GM23248 (cell line): ENCODE results near the gene MED12L. TPM values are rescaled to one million over a fixed set of nuclear protein-coding genes. Genes with fewer than 3 reads are reported as not detected.

Experiments used
- DNase-seq: peaks from one replicate; pipeline ENCODE4 v3.0.0-alpha.2; 2015
- H2AFZ ChIP-seq: fragments of 200-600 bp; sonication (generic); 2 replicates; pipeline ENCODE4 v1.6.1; 2016; ENCODE audit warnings: antibody characterized with exemption
- H3F3A ChIP-seq: fragments of 200-600 bp; sonication (generic); 2 replicates; pipeline ENCODE4 v1.6.1; 2016; ENCODE audit warnings: mild to moderate bottlenecking, antibody characterized with exemption, mixed run types; ENCODE audit not compliant: insufficient read depth
- H3K27ac ChIP-seq: fragments of 200-600 bp; sonication (generic); 2 replicates; pipeline ENCODE4 v1.5.1; 2016; ENCODE audit warnings: mild to moderate bottlenecking
- H3K27me3 ChIP-seq: fragments of 200-600 bp; sonication (generic); replicated peaks from 2 replicates; pipeline ENCODE4 v1.6.1; 2016; ENCODE audit warnings: mild to moderate bottlenecking; ENCODE audit not compliant: insufficient read depth
- H3K36me3 ChIP-seq: fragments of 200-600 bp; sonication (generic); 2 replicates; pipeline ENCODE4 v1.6.1; 2016; ENCODE audit warnings: low read depth, mild to moderate bottlenecking
- H3K4me1 ChIP-seq: fragments of 200-600 bp; sonication (generic); 2 replicates; pipeline ENCODE4 v1.6.1; 2016; ENCODE audit warnings: mild to moderate bottlenecking; ENCODE audit not compliant: insufficient read depth
- H3K4me2 ChIP-seq: fragments of 200-600 bp; sonication (generic); one replicate; pipeline ENCODE4 v1.6.1; 2016; ENCODE audit warnings: mild to moderate bottlenecking; ENCODE audit not compliant: unreplicated experiment
- H3K4me3 ChIP-seq: fragments of 200-600 bp; sonication (generic); 2 replicates; pipeline ENCODE4 v1.5.1; 2016; ENCODE audit warnings: mild to moderate bottlenecking
- H3K79me2 ChIP-seq: fragments of 200-600 bp; sonication (generic); 2 replicates; pipeline ENCODE4 v1.6.1; 2016; ENCODE audit warnings: mild to moderate bottlenecking; ENCODE audit not compliant: insufficient read depth
- H3K9ac ChIP-seq: fragments of 200-600 bp; sonication (generic); 2 replicates; pipeline ENCODE4 v1.6.1; 2016; ENCODE audit warnings: mild to moderate bottlenecking
- H3K9me2 ChIP-seq: fragments of 200-600 bp; sonication (generic); 2 replicates; pipeline ENCODE4 v1.6.1; 2016; ENCODE audit warnings: mixed run types, mild to moderate bottlenecking, moderate library complexity; ENCODE audit not compliant: insufficient read depth
- H3K9me3 ChIP-seq: fragments of 200-600 bp; sonication (generic); one replicate; pipeline ENCODE4 v1.6.1; 2017; ENCODE audit warnings: low read depth
- H4K20me1 ChIP-seq: fragments of 200-600 bp; sonication (generic); 2 replicates; pipeline ENCODE4 v1.6.0; 2016; ENCODE audit not compliant: insufficient read depth
- EZH2 ChIP-seq: fragments of 200-600 bp; sonication (generic); IDR thresholded peaks from 2 replicates; pipeline ENCODE4 v1.6.1; 2018; ENCODE audit warnings: antibody characterized with exemption, mild to moderate bottlenecking; ENCODE audit not compliant: insufficient read depth, poor library complexity, severe bottlenecking
- EZH2phosphoT487 ChIP-seq: fragments of 200-600 bp; sonication (generic); IDR thresholded peaks from 2 replicates; pipeline ENCODE4 v1.6.1; 2018; ENCODE audit warnings: antibody characterized with exemption, moderate library complexity, mild to moderate bottlenecking, low read depth; ENCODE audit not compliant: insufficient read depth
- WGBS, 2 experiments: methylation state at CpG; one replicate each; pipeline ENCODE4 v1.1.6; 2015 to 2017; ENCODE audit warnings: low lambda C conversion rate in 2 of 2, low coverage in 1 of 2; ENCODE audit errors: missing lambda C conversion rate in 2 of 2; 5-methylcytosine and 5-hydroxymethylcytosine counted together
- in situ Hi-C: fragments of 300-500 bp; cut with MboI; formaldehyde crosslinking; loops from 2 replicates; pipeline ENCODE4 v1.15.0; 2020
- polyA plus RNA-seq: library from polyadenylated mRNA; unstranded; fragments of >200 nt; fragmentation: Nextera tagmentation; extraction: Ambion mirVana; gene quantifications from 2 replicates; pipeline ENCODE4 v1.2.1, GENCODE V29; 2016
- total RNA-seq: library from RNA; depleted of rRNA; stranded (reverse); fragments of >200 nt; shearing (Covaris generic); gene quantifications from 2 replicates; pipeline ENCODE4 v1.2.3, GENCODE V29; 2014

The MED12L gene
- total and polyA plus RNA-seq, 2 experiments from 2014 or later: 0.13 to 0.32 TPM

- in situ Hi-C loops: loop anchor here (25.0 kb wide), 1 partner anchor 206 kb away; no protein-coding TSS in a partner anchor
- WGBS, 2 experiments: 94 to 97% methylated on average over 3 of the region's 3 CpGs
- Histone ChIP-seq H3K9ac (no peak overlapping the region), H4K20me1 (no peaks in the 10 kb centered on the region), H3K27me3 (no peaks in the 10 kb centered on the region), H3K4me3 (no peak overlapping the region), H3K27ac (no peak overlapping the region), H3K9me3 (no peaks in the 10 kb centered on the region), H3K4me2 (no peak overlapping the region), H3K9me2 (no peaks in the 10 kb centered on the region), H3K79me2 (no peaks in the 10 kb centered on the region), H3F3A (no peaks in the 10 kb centered on the region), H2AFZ (no peak overlapping the region), H3K4me1 (no peaks in the 10 kb centered on the region), H3K36me3 (no peaks in the 10 kb centered on the region)
- TF ChIP-seq EZH2 (no peak), EZH2phosphoT487 (no peak)
- DNase-seq: no peak
These were observed 370.6 kb downstream of the MED12L start for GRCh38 chr3:151456065-151456464.

- Histone ChIP-seq H3K27ac (no peak overlapping the region), H3K4me1 (no peaks in the 10 kb centered on the region), H3K9me3 (no peaks in the 10 kb centered on the region), H3K4me2 (no peak overlapping the region), H3K79me2 (no peaks in the 10 kb centered on the region), H3F3A (no peaks in the 10 kb centered on the region), H3K9me2 (no peaks in the 10 kb centered on the region), H3K27me3 (peaks cover 16% of the 10 kb centered on the region), H3K9ac (no peak overlapping the region), H4K20me1 (no peaks in the 10 kb centered on the region), H3K36me3 (no peaks in the 10 kb centered on the region), H3K4me3 (no peak overlapping the region), H2AFZ (no peak overlapping the region)
- no peak for DNase-seq
- in situ Hi-C loops: loop anchor here (25.0 kb wide), 1 partner anchor 203 kb away; no protein-coding TSS in a partner anchor
- TF ChIP-seq EZH2phosphoT487 (no peak), EZH2 (no peak)
- 16 to 30% methylated on average over 3 of the region's 3 CpGs for WGBS, 2 experiments
These were observed 373.9 kb downstream of the MED12L start for GRCh38 chr3:151459358-151459757.

DNA sequence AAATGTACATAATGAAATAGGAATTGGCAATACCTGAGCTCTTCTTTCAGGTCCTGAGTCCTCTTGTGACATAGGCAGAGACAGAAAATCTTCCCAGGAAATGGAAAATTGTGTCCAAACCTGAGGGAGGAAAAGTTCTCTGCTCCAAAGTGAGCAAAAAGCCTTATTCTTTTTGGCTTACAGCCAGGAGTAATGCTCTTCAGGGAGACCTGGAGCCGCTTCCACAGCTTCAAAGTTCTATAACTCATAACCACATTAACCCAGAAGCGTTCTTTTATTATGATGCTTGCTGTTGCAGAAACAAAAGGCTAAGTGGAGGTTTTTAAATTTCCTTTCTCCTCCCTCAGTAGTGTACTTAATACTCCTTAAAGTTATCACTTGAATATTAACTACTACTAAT lies 374.8 kb downstream of the MED12L start:
- 24 to 49% methylated on average over 2 of the region's 2 CpGs for WGBS, 2 experiments
- peak overlapping the region; percentile 87 for H3K4me2 ChIP-seq
- in situ Hi-C loops: loop anchor here (25.0 kb wide), 1 partner anchor 202 kb away; no protein-coding TSS in a partner anchor

GRCh38 chr3:151460774-151461450 lies 375.4 kb downstream of the MED12L start, which contains the start of gene IGSF10:
Gene IGSF10 (minus strand): TSS chr3:151461061. CDS start chr3:151458709, 2,352 bp downstream.
- H3K4me3 ChIP-seq: peak within 1 kb of the TSS; percentile 73
- no peak for TF ChIP-seq EZH2phosphoT487
- no peak for TF ChIP-seq EZH2
- H3F3A ChIP-seq: no peaks in the 10 kb centered on the region
- no peaks in the 10 kb centered on the region for H3K36me3 ChIP-seq
- H4K20me1 ChIP-seq: no peaks in the 10 kb centered on the region
- no peaks in the 10 kb centered on the region for H3K79me2 ChIP-seq
- no peaks in the 10 kb centered on the region for H3K4me1 ChIP-seq
- peak; percentile 32 for DNase-seq
- H3K9ac ChIP-seq: peak within 1 kb of the TSS; percentile 20; the same call in 1 of the 2 replicates
- no peaks in the 10 kb centered on the region for H3K9me3 ChIP-seq
- H3K9me2 ChIP-seq: no peaks in the 10 kb centered on the region
- peak within 1 kb of the TSS; percentile 87 for H3K4me2 ChIP-seq
- 6 to 7% methylated on average over 33 to 40 of the region's 40 CpGs for WGBS, 2 experiments
- in situ Hi-C loops: loop anchor here (25.0 kb wide), 1 partner anchor 201 kb away; no protein-coding TSS in a partner anchor
- H3K27me3 ChIP-seq: peaks cover 16% of the 10 kb centered on the region
- no peak within 1 kb of the TSS for H3K27ac ChIP-seq
- peak within 1 kb of the TSS; percentile 77 for H2AFZ ChIP-seq

More for the DNA sequence above, 374.8 kb downstream of the MED12L start:
- Histone ChIP-seq H3K4me1 (no peaks in the 10 kb centered on the region), H3K4me3 (peak overlapping the region; percentile 73), H2AFZ (peak overlapping the region; percentile 77), H3K27me3 (peaks cover 16% of the 10 kb centered on the region), H3F3A (no peaks in the 10 kb centered on the region), H3K36me3 (no peaks in the 10 kb centered on the region), H4K20me1 (no peaks in the 10 kb centered on the region), H3K9me2 (no peaks in the 10 kb centered on the region), H3K9ac (no peak overlapping the region), H3K79me2 (no peaks in the 10 kb centered on the region), H3K9me3 (no peaks in the 10 kb centered on the region), H3K27ac (no peak overlapping the region)
- DNase-seq: peak; percentile 50
- TF ChIP-seq EZH2 (no peak), EZH2phosphoT487 (no peak)
